LNCAP (cell line): Measurements from ENCODE around the gene SIK2.

Experiments used
- CTCF ChIP-seq: fragments of 450-650 bp; IDR thresholded peaks from 2 replicates; pipeline ENCODE4 v1.5.1; 2017; ENCODE audit warnings: mild to moderate bottlenecking

SIK2 gene

GRCh38 chr11:111707691-111708067 lies 105.4 kb downstream of the SIK2 start:
- no peak for TF ChIP-seq CTCF

- no peak for TF ChIP-seq CTCF
Measured at GRCh38 chr11:111714522-111714921, 112.3 kb downstream of the SIK2 start.

GRCh38 chr11:111715142-111715816 lies 113.0 kb downstream of the SIK2 start:
- no peak for TF ChIP-seq CTCF

GRCh38 chr11:111718436-111718835 lies 116.2 kb downstream of the SIK2 start:
- TF ChIP-seq CTCF: no peak

- TF ChIP-seq CTCF: no peak
Measured at GRCh38 chr11:111718859-111719258, 116.6 kb downstream of the SIK2 start.

- no peak for TF ChIP-seq CTCF
Measured at GRCh38 chr11:111719379-111719778, 117.1 kb downstream of the SIK2 start.

GRCh38 chr11:111720801-111721494 lies 118.7 kb downstream of the SIK2 start:
- no peak for TF ChIP-seq CTCF
